Measurements from ENCODE around the gene MMP24. TPM values are rescaled to one million over a fixed set of nuclear protein-coding genes. Genes with fewer than 3 reads are reported as not detected.

MMP24 gene
- total RNA-seq, 1 experiment from 2014 or later: 7.1 TPM

DNA sequence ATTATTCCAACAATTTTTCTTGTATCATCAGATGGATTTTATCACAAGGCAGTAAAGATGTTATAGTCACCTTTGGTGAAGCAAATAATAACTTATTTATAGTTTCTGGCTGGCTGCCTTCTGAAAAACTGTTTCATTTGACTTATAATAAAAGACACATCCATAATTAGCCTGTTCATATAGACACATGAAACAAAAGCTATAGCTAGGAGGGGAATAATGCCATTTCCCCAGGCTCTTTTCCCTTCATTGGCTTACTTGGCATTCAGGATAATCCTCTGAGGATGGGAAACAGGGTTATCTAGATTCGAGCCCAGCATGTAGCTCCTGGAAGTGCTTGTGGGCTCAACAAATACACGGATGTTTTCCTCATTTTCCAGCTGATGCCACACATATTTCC, 17.5 kb downstream of the MMP24 start:
- CTCF ChIA-PET: no interaction called here
- POLR2A ChIA-PET: no interaction called here
- Histone ChIP-seq H3K4me1 (ENCODE audit: control insufficient read depth, insufficient read depth, low read length) (no peaks in the 10 kb centered on the region), H3K36me3 (ENCODE audit: control insufficient read depth, insufficient read depth, low read length) (no peaks in the 10 kb centered on the region), H3K9me3 (ENCODE audit: control insufficient read depth, insufficient read depth, low read depth, low read length) (no peaks in the 10 kb centered on the region), H3K27ac (ENCODE audit: low read length) (no peak overlapping the region), H3K4me3 (ENCODE audit: low read depth in 2 of 2, low read length in 2 of 2) (no peak overlapping the region), H3K27me3 (ENCODE audit: control insufficient read depth, insufficient read depth, low read length) (no peaks in the 10 kb centered on the region)
- in situ Hi-C loops (cut with HindIII; ENCODE audit: low pct_unique_long_range_greater_than_20kb, low sequenced_read_pairs) (no loop called here), intact Hi-C loops (cut with micrococcal nuclease; ENCODE audit: unreplicated experiment) (no loop called here)
- BruUV-seq (replicated peaks): no TSS peak
- ATAC-seq (no peak), DNase-seq (ENCODE audit: low read depth, low spot score) (no peak)
- no peak for TF ChIP-seq SIN3A (IDR thresholded peaks at IDR 0.05; ENCODE audit: borderline replicate concordance, insufficient read depth, low read depth, low read length)

DNA sequence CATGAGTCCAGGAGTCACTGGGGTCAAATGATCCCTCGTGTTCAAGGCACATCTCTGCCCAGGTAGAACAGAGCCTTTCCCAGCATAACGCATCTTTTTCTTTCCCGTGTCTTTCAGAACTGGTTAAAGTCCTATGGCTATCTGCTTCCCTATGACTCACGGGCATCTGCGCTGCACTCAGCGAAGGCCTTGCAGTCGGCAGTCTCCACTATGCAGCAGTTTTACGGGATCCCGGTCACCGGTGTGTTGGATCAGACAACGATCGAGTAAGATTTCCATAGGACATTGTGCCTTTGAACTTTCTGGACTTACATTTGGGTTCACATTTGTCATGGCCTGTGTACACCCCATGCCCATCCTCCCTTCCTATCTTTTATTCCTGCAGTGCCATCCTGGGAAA, 20.2 kb downstream of the MMP24 start:
- no peak for ATAC-seq
- BruUV-seq (replicated peaks): no TSS peak

More for the DNA sequence above, 20.2 kb downstream of the MMP24 start:
- Histone ChIP-seq H3K4me1 (ENCODE audit: control insufficient read depth, insufficient read depth, low read length) (no peaks in the 10 kb centered on the region), H3K36me3 (ENCODE audit: control insufficient read depth, insufficient read depth, low read length) (no peaks in the 10 kb centered on the region), H3K9me3 (ENCODE audit: control insufficient read depth, insufficient read depth, low read depth, low read length) (no peaks in the 10 kb centered on the region), H3K4me3 (ENCODE audit: low read depth in 2 of 2, low read length in 2 of 2) (no peak overlapping the region), H3K27me3 (ENCODE audit: control insufficient read depth, insufficient read depth, low read length) (no peaks in the 10 kb centered on the region), H3K27ac (ENCODE audit: low read length) (no peak overlapping the region)
- in situ Hi-C loops (cut with HindIII; ENCODE audit: low pct_unique_long_range_greater_than_20kb, low sequenced_read_pairs): no loop called here
- ChIA-PET CTCF (no interaction called here), POLR2A (no interaction called here)
- DNase-seq (ENCODE audit: low read depth, low spot score): no peak
- intact Hi-C loops (cut with micrococcal nuclease; ENCODE audit: unreplicated experiment): no loop called here
- TF ChIP-seq, protein P1, sequence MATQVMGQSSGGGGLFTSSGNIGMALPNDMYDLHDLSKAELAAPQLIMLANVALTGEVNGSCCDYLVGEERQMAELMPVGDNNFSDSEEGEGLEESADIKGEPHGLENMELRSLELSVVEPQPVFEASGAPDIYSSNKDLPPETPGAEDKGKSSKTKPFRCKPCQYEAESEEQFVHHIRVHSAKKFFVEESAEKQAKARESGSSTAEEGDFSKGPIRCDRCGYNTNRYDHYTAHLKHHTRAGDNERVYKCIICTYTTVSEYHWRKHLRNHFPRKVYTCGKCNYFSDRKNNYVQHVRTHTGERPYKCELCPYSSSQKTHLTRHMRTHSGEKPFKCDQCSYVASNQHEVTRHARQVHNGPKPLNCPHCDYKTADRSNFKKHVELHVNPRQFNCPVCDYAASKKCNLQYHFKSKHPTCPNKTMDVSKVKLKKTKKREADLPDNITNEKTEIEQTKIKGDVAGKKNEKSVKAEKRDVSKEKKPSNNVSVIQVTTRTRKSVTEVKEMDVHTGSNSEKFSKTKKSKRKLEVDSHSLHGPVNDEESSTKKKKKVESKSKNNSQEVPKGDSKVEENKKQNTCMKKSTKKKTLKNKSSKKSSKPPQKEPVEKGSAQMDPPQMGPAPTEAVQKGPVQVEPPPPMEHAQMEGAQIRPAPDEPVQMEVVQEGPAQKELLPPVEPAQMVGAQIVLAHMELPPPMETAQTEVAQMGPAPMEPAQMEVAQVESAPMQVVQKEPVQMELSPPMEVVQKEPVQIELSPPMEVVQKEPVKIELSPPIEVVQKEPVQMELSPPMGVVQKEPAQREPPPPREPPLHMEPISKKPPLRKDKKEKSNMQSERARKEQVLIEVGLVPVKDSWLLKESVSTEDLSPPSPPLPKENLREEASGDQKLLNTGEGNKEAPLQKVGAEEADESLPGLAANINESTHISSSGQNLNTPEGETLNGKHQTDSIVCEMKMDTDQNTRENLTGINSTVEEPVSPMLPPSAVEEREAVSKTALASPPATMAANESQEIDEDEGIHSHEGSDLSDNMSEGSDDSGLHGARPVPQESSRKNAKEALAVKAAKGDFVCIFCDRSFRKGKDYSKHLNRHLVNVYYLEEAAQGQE (IDR thresholded peaks at IDR 0.05; ENCODE audit: insufficient read depth in 1 of 2, low read depth in 2 of 2, low read length in 1 of 2): no peak
- TF ChIP-seq, protein P2, sequence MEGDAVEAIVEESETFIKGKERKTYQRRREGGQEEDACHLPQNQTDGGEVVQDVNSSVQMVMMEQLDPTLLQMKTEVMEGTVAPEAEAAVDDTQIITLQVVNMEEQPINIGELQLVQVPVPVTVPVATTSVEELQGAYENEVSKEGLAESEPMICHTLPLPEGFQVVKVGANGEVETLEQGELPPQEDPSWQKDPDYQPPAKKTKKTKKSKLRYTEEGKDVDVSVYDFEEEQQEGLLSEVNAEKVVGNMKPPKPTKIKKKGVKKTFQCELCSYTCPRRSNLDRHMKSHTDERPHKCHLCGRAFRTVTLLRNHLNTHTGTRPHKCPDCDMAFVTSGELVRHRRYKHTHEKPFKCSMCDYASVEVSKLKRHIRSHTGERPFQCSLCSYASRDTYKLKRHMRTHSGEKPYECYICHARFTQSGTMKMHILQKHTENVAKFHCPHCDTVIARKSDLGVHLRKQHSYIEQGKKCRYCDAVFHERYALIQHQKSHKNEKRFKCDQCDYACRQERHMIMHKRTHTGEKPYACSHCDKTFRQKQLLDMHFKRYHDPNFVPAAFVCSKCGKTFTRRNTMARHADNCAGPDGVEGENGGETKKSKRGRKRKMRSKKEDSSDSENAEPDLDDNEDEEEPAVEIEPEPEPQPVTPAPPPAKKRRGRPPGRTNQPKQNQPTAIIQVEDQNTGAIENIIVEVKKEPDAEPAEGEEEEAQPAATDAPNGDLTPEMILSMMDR (IDR thresholded peaks at IDR 0.05): no peak
- TF ChIP-seq SIN3A (IDR thresholded peaks at IDR 0.05; ENCODE audit: borderline replicate concordance, insufficient read depth, low read depth, low read length) (no peak), POLR2AphosphoS5 (IDR thresholded peaks at IDR 0.05; ENCODE audit: low read depth, low read length) (no peak), TCF7L2 (IDR thresholded peaks at IDR 0.05; ENCODE audit: low read depth, low read length) (no peak)

Data from Panc1 (cell line).